Neural cell (in vitro differentiated cells): ENCODE measurements around the gene PHACTR1. TPM values are rescaled to one million over a fixed set of nuclear protein-coding genes. Genes with fewer than 3 reads are reported as not detected.

Source experiments
- H2AFZ ChIP-seq: fragments of 200-600, 300-800 bp; sonication (generic), shearing (Covaris generic); 2 replicates; pipeline ENCODE4 v1.6.0; 2014; ENCODE audit warnings: low read depth, mild to moderate bottlenecking, antibody characterized with exemption, low read length, moderate library complexity
- H3F3A ChIP-seq: fragments of 200-600 bp; shearing (Covaris generic); 2 replicates; pipeline ENCODE4 v1.6.1; 2016; ENCODE audit warnings: mild to moderate bottlenecking, moderate library complexity, mixed read lengths, antibody characterized with exemption, low read length; ENCODE audit not compliant: insufficient read depth, poor library complexity, severe bottlenecking
- H3K27ac ChIP-seq: fragments of 200-600, 300-800 bp; sonication (generic), shearing (Covaris generic); 2 replicates; pipeline ENCODE4 v1.5.1; 2014; ENCODE audit warnings: mild to moderate bottlenecking, low read length, moderate library complexity
- H3K27me3 ChIP-seq: fragments of 300-800, 200-600 bp; sonication (generic), shearing (Covaris generic); 2 replicates; pipeline ENCODE4 v1.6.0; 2014; ENCODE audit warnings: mild to moderate bottlenecking, low read depth, low read length, moderate library complexity; ENCODE audit not compliant: insufficient read depth
- H3K36me3 ChIP-seq: fragments of 300-800, 200-600 bp; sonication (generic), shearing (Covaris generic); 2 replicates; pipeline ENCODE4 v1.5.1; 2014; ENCODE audit warnings: mild to moderate bottlenecking, antibody characterized with exemption, low read length, moderate library complexity; ENCODE audit not compliant: insufficient read depth
- H3K4me2 ChIP-seq: fragments of 300-800, 200-600 bp; sonication (generic), shearing (Covaris generic); 2 replicates; pipeline ENCODE4 v1.6.0; 2014; ENCODE audit warnings: mild to moderate bottlenecking, low read length
- H3K4me3 ChIP-seq: fragments of 300-800, 200-600 bp; sonication (generic), shearing (Covaris generic); 2 replicates; pipeline ENCODE4 v1.5.1; 2014; ENCODE audit warnings: mild to moderate bottlenecking, low read length, moderate library complexity
- H3K79me2 ChIP-seq: fragments of 200-600 bp; shearing (Covaris generic); replicated peaks from 2 replicates; pipeline ENCODE4 v1.6.0; 2014; ENCODE audit warnings: mild to moderate bottlenecking, low read length, moderate library complexity; ENCODE audit not compliant: insufficient read depth
- H3K9ac ChIP-seq: fragments of 300-800, 200-600 bp; sonication (generic), shearing (Covaris generic); 2 replicates; pipeline ENCODE4 v1.6.1; 2016; ENCODE audit warnings: mild to moderate bottlenecking, low read length, mixed read lengths
- H3K9me2 ChIP-seq: fragments of 200-600 bp; shearing (Covaris generic); 2 replicates; pipeline ENCODE4 v1.6.1; 2016; ENCODE audit warnings: mild to moderate bottlenecking, low read length, mixed read lengths; ENCODE audit not compliant: insufficient read depth
- H3K9me3 ChIP-seq: fragments of 200-600, 300-800 bp; sonication (generic), shearing (Covaris generic); 2 replicates; pipeline ENCODE4 v1.6.1; 2016; ENCODE audit warnings: mild to moderate bottlenecking, mixed run types, low read length, moderate library complexity, mixed read lengths
- H4K20me1 ChIP-seq: fragments of 200-600 bp; shearing (Covaris generic); 2 replicates; pipeline ENCODE4 v1.6.1; 2016; ENCODE audit warnings: mild to moderate bottlenecking, mixed run types; ENCODE audit not compliant: insufficient read depth
- EP300 ChIP-seq: fragments of 450-650 bp; conservative IDR thresholded peaks from 2 replicates; pipeline ENCODE4 v1.6.1; 2014; ENCODE audit warnings: antibody characterized with exemption, mild to moderate bottlenecking, moderate library complexity; ENCODE audit not compliant: poor library complexity, severe bottlenecking
- EZH2 ChIP-seq: fragments of 200-600, 300-800 bp; shearing (Covaris generic), sonication (generic); IDR thresholded peaks from 2 replicates; pipeline ENCODE4 v1.6.1; 2014; ENCODE audit warnings: antibody characterized with exemption, low read length, borderline replicate concordance, mild to moderate bottlenecking; ENCODE audit not compliant: insufficient read depth, poor library complexity, severe bottlenecking
- MXI1 ChIP-seq: fragments of 450-650 bp; conservative IDR thresholded peaks from 2 replicates; pipeline ENCODE4 v1.6.1; 2014; ENCODE audit warnings: antibody characterized with exemption, mild to moderate bottlenecking; ENCODE audit not compliant: poor library complexity, severe bottlenecking
- POLR2AphosphoS5 ChIP-seq: IDR thresholded peaks from 2 replicates; pipeline ENCODE4 v1.6.1; 2012
- RAD21 ChIP-seq: fragments of 450-650 bp; conservative IDR thresholded peaks from 2 replicates; pipeline ENCODE4 v1.6.1; 2014; ENCODE audit warnings: antibody characterized with exemption, mild to moderate bottlenecking, moderate library complexity
- SMC3 ChIP-seq: fragments of 450-650 bp; conservative IDR thresholded peaks from 2 replicates; pipeline ENCODE4 v1.6.1; 2014; ENCODE audit warnings: antibody characterized with exemption, mild to moderate bottlenecking, moderate library complexity; ENCODE audit not compliant: poor library complexity
- TAF1 ChIP-seq: IDR thresholded peaks from 2 replicates; pipeline ENCODE4 v1.6.1; 2012; ENCODE audit warnings: low read depth
- polyA plus RNA-seq: library from polyadenylated mRNA; depleted of rRNA; stranded (reverse); fragments of >200 nt; gene quantifications from 2 replicates; pipeline ENCODE4 v1.2.3, GENCODE V29; 2014
- TF ChIP-seq, protein P1 (sequence below): fragments of 450-650 bp; IDR thresholded peaks from 2 replicates; pipeline ENCODE4 v1.5.1; 2014; ENCODE audit warnings: antibody characterized with exemption, mild to moderate bottlenecking, moderate library complexity; ENCODE audit not compliant: poor library complexity, severe bottlenecking
- TF ChIP-seq, protein P2 (sequence below): IDR thresholded peaks from 2 replicates; pipeline ENCODE4 v1.6.1; 2012; ENCODE audit warnings: borderline replicate concordance

PHACTR1 gene
- polyA plus RNA-seq, 1 donor from 2014 or later = 7.8 TPM

DNA sequence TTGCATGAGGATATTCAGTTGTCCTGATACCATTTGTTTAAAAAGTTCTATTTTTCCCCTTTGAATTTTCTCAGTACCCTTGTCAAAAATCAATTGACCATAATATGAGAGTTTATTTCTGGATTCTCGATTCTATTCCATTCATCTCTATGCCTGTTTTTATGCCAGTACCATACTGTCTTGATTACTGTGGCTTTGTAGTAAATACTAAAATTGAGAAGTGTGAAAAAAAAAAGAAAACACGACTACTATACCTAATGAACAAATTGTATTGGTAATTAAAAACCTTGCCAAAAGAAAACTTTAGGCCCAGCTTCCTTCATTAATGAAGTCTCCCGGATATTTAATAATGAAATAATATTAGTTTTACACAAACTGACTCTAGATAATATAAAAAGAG, 426.0 kb downstream of the PHACTR1 start:
- Histone ChIP-seq H3K4me3 (no peak overlapping the region), H3K79me2 (no peaks in the 10 kb centered on the region), H3K9me3 (no peaks in the 10 kb centered on the region), H3K9ac (no peak overlapping the region), H3K4me2 (no peak overlapping the region), H4K20me1 (no peaks in the 10 kb centered on the region), H2AFZ (no peak overlapping the region), H3K27ac (no peak overlapping the region), H3K27me3 (no peaks in the 10 kb centered on the region), H3K9me2 (no peaks in the 10 kb centered on the region), H3K36me3 (no peaks in the 10 kb centered on the region), H3F3A (no peaks in the 10 kb centered on the region)
- no peak for TF ChIP-seq EZH2
- TF ChIP-seq MXI1 = no peak
- no peak for TF ChIP-seq SMC3
- TF ChIP-seq, protein P1, sequence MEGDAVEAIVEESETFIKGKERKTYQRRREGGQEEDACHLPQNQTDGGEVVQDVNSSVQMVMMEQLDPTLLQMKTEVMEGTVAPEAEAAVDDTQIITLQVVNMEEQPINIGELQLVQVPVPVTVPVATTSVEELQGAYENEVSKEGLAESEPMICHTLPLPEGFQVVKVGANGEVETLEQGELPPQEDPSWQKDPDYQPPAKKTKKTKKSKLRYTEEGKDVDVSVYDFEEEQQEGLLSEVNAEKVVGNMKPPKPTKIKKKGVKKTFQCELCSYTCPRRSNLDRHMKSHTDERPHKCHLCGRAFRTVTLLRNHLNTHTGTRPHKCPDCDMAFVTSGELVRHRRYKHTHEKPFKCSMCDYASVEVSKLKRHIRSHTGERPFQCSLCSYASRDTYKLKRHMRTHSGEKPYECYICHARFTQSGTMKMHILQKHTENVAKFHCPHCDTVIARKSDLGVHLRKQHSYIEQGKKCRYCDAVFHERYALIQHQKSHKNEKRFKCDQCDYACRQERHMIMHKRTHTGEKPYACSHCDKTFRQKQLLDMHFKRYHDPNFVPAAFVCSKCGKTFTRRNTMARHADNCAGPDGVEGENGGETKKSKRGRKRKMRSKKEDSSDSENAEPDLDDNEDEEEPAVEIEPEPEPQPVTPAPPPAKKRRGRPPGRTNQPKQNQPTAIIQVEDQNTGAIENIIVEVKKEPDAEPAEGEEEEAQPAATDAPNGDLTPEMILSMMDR = no peak
- TF ChIP-seq EP300 = no peak
- TF ChIP-seq, protein P2, sequence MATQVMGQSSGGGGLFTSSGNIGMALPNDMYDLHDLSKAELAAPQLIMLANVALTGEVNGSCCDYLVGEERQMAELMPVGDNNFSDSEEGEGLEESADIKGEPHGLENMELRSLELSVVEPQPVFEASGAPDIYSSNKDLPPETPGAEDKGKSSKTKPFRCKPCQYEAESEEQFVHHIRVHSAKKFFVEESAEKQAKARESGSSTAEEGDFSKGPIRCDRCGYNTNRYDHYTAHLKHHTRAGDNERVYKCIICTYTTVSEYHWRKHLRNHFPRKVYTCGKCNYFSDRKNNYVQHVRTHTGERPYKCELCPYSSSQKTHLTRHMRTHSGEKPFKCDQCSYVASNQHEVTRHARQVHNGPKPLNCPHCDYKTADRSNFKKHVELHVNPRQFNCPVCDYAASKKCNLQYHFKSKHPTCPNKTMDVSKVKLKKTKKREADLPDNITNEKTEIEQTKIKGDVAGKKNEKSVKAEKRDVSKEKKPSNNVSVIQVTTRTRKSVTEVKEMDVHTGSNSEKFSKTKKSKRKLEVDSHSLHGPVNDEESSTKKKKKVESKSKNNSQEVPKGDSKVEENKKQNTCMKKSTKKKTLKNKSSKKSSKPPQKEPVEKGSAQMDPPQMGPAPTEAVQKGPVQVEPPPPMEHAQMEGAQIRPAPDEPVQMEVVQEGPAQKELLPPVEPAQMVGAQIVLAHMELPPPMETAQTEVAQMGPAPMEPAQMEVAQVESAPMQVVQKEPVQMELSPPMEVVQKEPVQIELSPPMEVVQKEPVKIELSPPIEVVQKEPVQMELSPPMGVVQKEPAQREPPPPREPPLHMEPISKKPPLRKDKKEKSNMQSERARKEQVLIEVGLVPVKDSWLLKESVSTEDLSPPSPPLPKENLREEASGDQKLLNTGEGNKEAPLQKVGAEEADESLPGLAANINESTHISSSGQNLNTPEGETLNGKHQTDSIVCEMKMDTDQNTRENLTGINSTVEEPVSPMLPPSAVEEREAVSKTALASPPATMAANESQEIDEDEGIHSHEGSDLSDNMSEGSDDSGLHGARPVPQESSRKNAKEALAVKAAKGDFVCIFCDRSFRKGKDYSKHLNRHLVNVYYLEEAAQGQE = no peak
- TF ChIP-seq POLR2AphosphoS5 = no peak
- TF ChIP-seq RAD21 = no peak
- TF ChIP-seq TAF1 = no peak

DNA sequence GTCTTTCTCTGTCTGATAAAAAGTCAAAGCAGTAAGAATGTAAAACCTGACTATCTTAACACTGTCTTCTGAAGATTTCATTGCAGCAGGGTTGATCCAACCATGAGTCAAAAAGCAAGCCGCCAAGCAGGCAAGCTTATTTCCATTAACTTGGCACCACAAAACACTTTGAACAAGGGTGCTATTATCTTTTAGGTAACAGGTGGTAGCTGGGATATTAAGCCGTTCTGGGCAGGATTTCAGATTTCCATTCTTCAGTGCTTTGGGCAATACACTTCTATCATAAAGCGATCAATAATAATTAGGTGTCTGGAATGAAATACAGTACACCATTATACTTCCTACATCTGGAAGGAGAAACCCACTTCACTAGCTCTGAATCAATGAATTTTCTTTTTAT, 429.9 kb downstream of the PHACTR1 start:
- H2AFZ ChIP-seq = no peak overlapping the region
- no peaks in the 10 kb centered on the region for H3K79me2 ChIP-seq
- no peaks in the 10 kb centered on the region for H3F3A ChIP-seq
- H3K27ac ChIP-seq = no peak overlapping the region
- TF ChIP-seq, protein P1 = no peak
- TF ChIP-seq MXI1 (no peak), EP300 (no peak), EZH2 (no peak), RAD21 (no peak), SMC3 (no peak), POLR2AphosphoS5 (no peak), TAF1 (no peak)
- TF ChIP-seq, protein P2 = no peak
- H3K4me3 ChIP-seq = no peak overlapping the region
- no peak overlapping the region for H3K9ac ChIP-seq
- no peaks in the 10 kb centered on the region for H3K9me3 ChIP-seq
- no peak overlapping the region for H3K4me2 ChIP-seq
- H3K36me3 ChIP-seq = no peaks in the 10 kb centered on the region
- no peaks in the 10 kb centered on the region for H3K9me2 ChIP-seq
- no peaks in the 10 kb centered on the region for H4K20me1 ChIP-seq
- no peaks in the 10 kb centered on the region for H3K27me3 ChIP-seq
